Liver (tissue), 3 donors: ENCODE results near the gene ANKRD28.

ENCODE experiments used
- FOXA1 ChIP-seq: IDR thresholded peaks from 2 replicates; pipeline ENCODE4 v1.6.1; 2016; ENCODE audit warnings: antibody characterized with exemption
- GABPA ChIP-seq, 2 donors: IDR thresholded peaks in 1 of 2; conservative IDR thresholded peaks in 1 of 2; 2 replicates each; pipeline ENCODE4 v1.6.1; 2016; ENCODE audit warnings: antibody characterized with exemption in 2 of 2, mild to moderate bottlenecking in 1 of 2, moderate library complexity in 1 of 2
- HNF4G ChIP-seq: IDR thresholded peaks from 2 replicates; pipeline ENCODE4 v1.6.1; 2016; ENCODE audit warnings: antibody characterized with exemption
- JUND ChIP-seq, 2 donors: IDR thresholded peaks; 2 replicates each; pipeline ENCODE4 v1.6.1; 2016; ENCODE audit warnings: antibody characterized with exemption in 2 of 2
- RAD21 ChIP-seq, 2 donors: IDR thresholded peaks; 2 replicates each; pipeline ENCODE4 v1.6.1; 2016; ENCODE audit warnings: antibody characterized with exemption in 2 of 2, mild to moderate bottlenecking in 2 of 2
- SP1 ChIP-seq: IDR thresholded peaks from 2 replicates; pipeline ENCODE4 v1.6.1; 2018; ENCODE audit warnings: antibody characterized with exemption, mild to moderate bottlenecking
- TAF1 ChIP-seq: conservative IDR thresholded peaks from 2 replicates; pipeline ENCODE4 v1.6.1; 2016; ENCODE audit warnings: antibody characterized with exemption, mild to moderate bottlenecking
- YY1 ChIP-seq: IDR thresholded peaks from 2 replicates; pipeline ENCODE4 v1.6.1; 2016; ENCODE audit warnings: antibody characterized with exemption, mild to moderate bottlenecking
- TF ChIP-seq, protein P1 (sequence below): fragments of 150-350 bp; IDR thresholded peaks from 2 replicates; pipeline ENCODE4 v1.5.1; 2017; ENCODE audit warnings: improper control_type of control experiment, low read depth, low read length; ENCODE audit not compliant: missing input control
- TF ChIP-seq, protein P2 (sequence below): IDR thresholded peaks from 2 replicates; pipeline ENCODE4 v1.6.1; 2016; ENCODE audit warnings: antibody characterized with exemption, mild to moderate bottlenecking
- TF ChIP-seq, protein P3 (sequence below): IDR thresholded peaks from 2 replicates; pipeline ENCODE4 v1.6.1; 2016; ENCODE audit warnings: antibody characterized with exemption
- TF ChIP-seq, protein P4 (sequence below): IDR thresholded peaks from 2 replicates; pipeline ENCODE4 v1.6.1; 2016; ENCODE audit warnings: antibody characterized with exemption
- TF ChIP-seq, protein P5 (sequence below): IDR thresholded peaks from 2 replicates; pipeline ENCODE4 v1.6.1; 2016; ENCODE audit warnings: antibody characterized with exemption
- donor health status: healthy.
- donor health status: healthy.

DNA sequence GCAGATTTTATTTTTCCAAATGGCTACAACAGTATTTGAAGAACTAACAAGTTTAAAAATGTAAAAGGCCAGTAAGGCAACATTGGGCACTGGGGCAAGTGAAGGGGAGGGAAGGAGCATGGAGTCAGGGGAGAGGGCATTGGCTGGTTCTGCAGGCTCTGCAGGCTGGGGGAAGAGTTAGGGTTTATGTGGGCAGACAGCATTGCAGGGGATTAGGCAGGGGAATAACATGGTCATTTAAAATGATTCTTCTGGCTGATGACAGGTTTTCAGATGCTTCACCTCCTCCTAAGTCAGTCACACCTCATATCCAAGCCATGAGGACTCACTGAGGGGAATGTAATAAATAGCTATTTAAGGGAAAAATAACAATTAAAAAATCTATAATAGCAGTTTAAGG lies 143.7 kb downstream of the ANKRD28 start:
- TF ChIP-seq, protein P1, sequence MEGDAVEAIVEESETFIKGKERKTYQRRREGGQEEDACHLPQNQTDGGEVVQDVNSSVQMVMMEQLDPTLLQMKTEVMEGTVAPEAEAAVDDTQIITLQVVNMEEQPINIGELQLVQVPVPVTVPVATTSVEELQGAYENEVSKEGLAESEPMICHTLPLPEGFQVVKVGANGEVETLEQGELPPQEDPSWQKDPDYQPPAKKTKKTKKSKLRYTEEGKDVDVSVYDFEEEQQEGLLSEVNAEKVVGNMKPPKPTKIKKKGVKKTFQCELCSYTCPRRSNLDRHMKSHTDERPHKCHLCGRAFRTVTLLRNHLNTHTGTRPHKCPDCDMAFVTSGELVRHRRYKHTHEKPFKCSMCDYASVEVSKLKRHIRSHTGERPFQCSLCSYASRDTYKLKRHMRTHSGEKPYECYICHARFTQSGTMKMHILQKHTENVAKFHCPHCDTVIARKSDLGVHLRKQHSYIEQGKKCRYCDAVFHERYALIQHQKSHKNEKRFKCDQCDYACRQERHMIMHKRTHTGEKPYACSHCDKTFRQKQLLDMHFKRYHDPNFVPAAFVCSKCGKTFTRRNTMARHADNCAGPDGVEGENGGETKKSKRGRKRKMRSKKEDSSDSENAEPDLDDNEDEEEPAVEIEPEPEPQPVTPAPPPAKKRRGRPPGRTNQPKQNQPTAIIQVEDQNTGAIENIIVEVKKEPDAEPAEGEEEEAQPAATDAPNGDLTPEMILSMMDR, result no peak
- TF ChIP-seq, protein P2, sequence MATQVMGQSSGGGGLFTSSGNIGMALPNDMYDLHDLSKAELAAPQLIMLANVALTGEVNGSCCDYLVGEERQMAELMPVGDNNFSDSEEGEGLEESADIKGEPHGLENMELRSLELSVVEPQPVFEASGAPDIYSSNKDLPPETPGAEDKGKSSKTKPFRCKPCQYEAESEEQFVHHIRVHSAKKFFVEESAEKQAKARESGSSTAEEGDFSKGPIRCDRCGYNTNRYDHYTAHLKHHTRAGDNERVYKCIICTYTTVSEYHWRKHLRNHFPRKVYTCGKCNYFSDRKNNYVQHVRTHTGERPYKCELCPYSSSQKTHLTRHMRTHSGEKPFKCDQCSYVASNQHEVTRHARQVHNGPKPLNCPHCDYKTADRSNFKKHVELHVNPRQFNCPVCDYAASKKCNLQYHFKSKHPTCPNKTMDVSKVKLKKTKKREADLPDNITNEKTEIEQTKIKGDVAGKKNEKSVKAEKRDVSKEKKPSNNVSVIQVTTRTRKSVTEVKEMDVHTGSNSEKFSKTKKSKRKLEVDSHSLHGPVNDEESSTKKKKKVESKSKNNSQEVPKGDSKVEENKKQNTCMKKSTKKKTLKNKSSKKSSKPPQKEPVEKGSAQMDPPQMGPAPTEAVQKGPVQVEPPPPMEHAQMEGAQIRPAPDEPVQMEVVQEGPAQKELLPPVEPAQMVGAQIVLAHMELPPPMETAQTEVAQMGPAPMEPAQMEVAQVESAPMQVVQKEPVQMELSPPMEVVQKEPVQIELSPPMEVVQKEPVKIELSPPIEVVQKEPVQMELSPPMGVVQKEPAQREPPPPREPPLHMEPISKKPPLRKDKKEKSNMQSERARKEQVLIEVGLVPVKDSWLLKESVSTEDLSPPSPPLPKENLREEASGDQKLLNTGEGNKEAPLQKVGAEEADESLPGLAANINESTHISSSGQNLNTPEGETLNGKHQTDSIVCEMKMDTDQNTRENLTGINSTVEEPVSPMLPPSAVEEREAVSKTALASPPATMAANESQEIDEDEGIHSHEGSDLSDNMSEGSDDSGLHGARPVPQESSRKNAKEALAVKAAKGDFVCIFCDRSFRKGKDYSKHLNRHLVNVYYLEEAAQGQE, result no peak
- TF ChIP-seq SP1 (no peak), JUND (IDR thresholded peaks at IDR 0.05) (no peak), FOXA1 (no peak), TAF1 (no peak), YY1 (no peak), HNF4G (no peak), RAD21 (IDR thresholded peaks at IDR 0.05) (no peak), GABPA (IDR thresholded peaks at IDR 0.05 in 1 of 2, conservative IDR thresholded peaks at IDR 0.05 in 1 of 2) (no peak)
- TF ChIP-seq, protein P3, sequence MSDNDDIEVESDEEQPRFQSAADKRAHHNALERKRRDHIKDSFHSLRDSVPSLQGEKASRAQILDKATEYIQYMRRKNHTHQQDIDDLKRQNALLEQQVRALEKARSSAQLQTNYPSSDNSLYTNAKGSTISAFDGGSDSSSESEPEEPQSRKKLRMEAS, result no peak
- TF ChIP-seq, protein P4, sequence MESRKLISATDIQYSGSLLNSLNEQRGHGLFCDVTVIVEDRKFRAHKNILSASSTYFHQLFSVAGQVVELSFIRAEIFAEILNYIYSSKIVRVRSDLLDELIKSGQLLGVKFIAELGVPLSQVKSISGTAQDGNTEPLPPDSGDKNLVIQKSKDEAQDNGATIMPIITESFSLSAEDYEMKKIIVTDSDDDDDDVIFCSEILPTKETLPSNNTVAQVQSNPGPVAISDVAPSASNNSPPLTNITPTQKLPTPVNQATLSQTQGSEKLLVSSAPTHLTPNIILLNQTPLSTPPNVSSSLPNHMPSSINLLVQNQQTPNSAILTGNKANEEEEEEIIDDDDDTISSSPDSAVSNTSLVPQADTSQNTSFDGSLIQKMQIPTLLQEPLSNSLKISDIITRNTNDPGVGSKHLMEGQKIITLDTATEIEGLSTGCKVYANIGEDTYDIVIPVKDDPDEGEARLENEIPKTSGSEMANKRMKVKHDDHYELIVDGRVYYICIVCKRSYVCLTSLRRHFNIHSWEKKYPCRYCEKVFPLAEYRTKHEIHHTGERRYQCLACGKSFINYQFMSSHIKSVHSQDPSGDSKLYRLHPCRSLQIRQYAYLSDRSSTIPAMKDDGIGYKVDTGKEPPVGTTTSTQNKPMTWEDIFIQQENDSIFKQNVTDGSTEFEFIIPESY, result no peak
- TF ChIP-seq, protein P5, sequence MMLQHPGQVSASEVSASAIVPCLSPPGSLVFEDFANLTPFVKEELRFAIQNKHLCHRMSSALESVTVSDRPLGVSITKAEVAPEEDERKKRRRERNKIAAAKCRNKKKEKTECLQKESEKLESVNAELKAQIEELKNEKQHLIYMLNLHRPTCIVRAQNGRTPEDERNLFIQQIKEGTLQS, result no peak
